ENCODE results near the gene INHBE.

Gene INHBE

DNA sequence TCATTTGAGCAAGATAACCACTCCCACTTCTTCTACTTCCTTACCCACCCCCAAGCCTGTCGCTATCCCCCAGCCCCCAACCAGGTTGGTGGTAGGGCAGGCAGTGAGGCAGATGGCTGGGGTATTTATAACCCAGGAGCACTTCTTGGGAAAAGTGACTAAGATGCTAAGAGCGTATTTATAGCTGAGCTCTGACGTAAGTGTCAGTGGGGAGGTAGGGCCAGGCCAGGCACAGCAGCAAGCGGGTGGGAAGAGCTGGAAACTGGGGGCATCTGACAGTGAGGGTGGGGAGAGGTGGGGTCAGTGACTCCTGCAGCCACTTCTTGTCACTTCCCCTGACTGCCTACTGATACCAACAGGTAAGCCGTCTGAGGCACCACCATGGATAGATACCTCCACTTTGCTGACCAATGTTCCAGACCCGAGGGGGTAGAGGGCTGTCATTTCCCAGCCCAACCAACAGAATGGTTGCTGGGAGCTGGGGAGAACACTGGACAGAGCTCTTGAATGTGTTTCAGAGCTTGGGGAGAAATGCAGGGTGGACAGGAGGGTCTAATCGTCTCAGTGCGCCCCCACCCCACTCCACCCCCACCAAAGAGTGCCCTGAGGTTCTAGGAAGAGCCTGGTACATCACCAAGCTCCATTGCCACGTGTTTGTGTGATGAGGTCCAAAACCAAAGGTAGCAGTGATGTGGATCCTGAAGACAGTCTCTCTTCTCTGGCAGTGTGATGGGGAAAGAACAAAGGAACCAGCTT, 2.7 kb upstream of the INHBE start:
- peak overlapping the region; percentile 45 for H3K4me3 Mint-ChIP-seq
- peaks cover 27% of the 10 kb centered on the region for H3K4me1 Mint-ChIP-seq

DNA sequence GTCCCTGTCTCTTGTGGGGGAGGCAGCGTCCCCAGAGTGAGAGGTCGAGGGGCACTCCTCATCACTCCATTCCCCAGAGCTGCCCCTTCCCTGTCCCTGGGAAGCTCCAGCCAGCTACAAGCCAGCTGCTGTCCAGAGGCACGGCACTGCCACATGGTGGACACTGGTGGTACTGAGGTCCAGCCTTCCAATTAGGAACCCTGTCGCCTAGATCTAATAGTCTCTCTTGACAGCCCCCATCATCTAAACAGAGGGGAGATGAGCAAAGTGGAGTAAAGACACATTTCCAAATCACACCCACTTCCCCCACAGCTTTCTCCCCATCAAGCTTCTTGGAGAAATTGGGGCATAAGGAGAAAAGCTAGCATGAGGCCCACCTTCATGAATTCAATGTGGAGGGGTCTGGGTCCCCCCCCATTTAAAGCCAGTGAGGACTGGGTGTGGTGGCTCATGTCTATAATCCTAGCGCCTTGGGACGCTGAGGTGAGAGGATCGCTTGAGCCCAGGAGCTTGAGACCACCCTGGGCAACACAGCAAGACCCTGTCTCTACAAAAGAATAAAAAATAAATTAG, 2.1 kb upstream of the INHBE start:
- Mint-ChIP-seq H3K9me3 (no peaks in the 10 kb centered on the region), H3K27ac (peak overlapping the region; percentile 72), H3K4me3 (peak overlapping the region; percentile 45), H3K36me3 (no peaks in the 10 kb centered on the region), H3K4me1 (peaks cover 27% of the 10 kb centered on the region)
- ATAC-seq (peak; percentile 60), DNase-seq (ENCODE audit: low spot score in 2 of 2) (peak; percentile 54 to 82)

More for the DNA sequence above, 2.7 kb upstream of the INHBE start:
- Mint-ChIP-seq H3K9me3 (no peaks in the 10 kb centered on the region), H3K36me3 (no peaks in the 10 kb centered on the region), H3K27ac (peak overlapping the region; percentile 72)
- ATAC-seq (peak; percentile 56), DNase-seq (ENCODE audit: low spot score in 2 of 2) (no peak)

DNA sequence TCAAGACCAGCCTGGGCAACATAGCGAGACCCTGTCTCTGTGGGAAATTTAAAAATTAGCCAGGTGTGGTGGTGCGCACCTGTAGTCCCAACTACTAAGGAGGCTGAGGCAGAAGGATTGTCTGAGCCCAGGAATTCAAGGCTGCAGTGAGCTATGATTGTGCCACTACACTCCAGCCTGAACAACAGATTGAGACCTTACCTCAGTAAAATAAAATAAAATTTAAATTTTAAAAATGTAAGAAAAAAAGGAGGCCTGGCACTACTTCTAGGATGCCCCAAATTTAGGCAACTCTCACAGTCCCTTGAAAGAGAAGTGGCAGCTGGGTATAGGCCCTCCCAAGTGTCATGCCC, 918 bp upstream of the INHBE start:
- ATAC-seq (no peak), DNase-seq (ENCODE audit: low spot score in 2 of 2) (no peak)
- H3K27ac Mint-ChIP-seq = no peak overlapping the region
- H3K4me1 Mint-ChIP-seq = peaks cover 34% of the 10 kb centered on the region
- H3K9me3 Mint-ChIP-seq = no peaks in the 10 kb centered on the region
- H3K4me3 Mint-ChIP-seq = no peak overlapping the region
- no peaks in the 10 kb centered on the region for H3K36me3 Mint-ChIP-seq

DNA sequence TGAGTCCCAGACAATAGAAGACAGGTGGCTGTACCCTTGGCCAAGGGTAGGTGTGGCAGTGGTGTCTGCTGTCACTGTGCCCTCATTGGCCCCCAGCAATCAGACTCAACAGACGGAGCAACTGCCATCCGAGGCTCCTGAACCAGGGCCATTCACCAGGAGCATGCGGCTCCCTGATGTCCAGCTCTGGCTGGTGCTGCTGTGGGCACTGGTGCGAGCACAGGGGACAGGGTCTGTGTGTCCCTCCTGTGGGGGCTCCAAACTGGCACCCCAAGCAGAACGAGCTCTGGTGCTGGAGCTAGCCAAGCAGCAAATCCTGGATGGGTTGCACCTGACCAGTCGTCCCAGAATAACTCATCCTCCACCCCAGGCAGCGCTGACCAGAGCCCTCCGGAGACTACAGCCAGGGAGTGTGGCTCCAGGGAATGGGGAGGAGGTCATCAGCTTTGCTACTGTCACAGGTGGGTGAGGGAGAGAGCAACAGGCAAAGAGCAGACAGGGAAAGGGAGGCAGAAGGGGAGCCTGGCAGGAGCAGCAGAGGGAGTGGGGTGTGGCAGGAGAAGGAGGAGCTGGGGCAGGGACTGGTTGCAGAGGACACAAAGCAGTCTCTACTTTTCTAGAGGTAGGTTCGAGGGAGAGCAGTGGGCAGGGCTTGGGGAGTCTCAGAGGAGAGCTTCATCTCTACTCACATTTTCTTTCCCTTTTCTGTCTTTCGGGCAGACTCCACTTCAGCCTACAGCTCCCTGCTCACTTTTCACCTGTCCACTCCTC, 452 bp downstream of the INHBE start:
- peaks cover 46% of the 10 kb centered on the region for H3K4me1 Mint-ChIP-seq
- H3K36me3 Mint-ChIP-seq = no peaks in the 10 kb centered on the region
- no peaks in the 10 kb centered on the region for H3K9me3 Mint-ChIP-seq
- DNase-seq (ENCODE audit: low spot score in 2 of 2) (no peak), ATAC-seq (no peak)
- peak overlapping the region; percentile 79 for H3K27ac Mint-ChIP-seq
- peak overlapping the region; percentile 60 for H3K4me3 Mint-ChIP-seq

DNA sequence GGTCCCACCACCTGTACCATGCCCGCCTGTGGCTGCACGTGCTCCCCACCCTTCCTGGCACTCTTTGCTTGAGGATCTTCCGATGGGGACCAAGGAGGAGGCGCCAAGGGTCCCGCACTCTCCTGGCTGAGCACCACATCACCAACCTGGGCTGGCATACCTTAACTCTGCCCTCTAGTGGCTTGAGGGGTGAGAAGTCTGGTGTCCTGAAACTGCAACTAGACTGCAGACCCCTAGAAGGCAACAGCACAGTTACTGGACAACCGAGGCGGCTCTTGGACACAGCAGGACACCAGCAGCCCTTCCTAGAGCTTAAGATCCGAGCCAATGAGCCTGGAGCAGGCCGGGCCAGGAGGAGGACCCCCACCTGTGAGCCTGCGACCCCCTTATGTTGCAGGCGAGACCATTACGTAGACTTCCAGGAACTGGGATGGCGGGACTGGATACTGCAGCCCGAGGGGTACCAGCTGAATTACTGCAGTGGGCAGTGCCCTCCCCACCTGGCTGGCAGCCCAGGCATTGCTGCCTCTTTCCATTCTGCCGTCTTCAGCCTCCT, 1.1 kb downstream of the INHBE start:
- ATAC-seq (peak; percentile 47), DNase-seq (ENCODE audit: low spot score in 2 of 2) (peak in 1 of 2 donors; percentile 70)
- Mint-ChIP-seq H3K36me3 (no peaks in the 10 kb centered on the region), H3K4me1 (peaks cover 53% of the 10 kb centered on the region), H3K4me3 (peak overlapping the region; percentile 60), H3K27ac (peak overlapping the region; percentile 79), H3K9me3 (no peaks in the 10 kb centered on the region)

DNA sequence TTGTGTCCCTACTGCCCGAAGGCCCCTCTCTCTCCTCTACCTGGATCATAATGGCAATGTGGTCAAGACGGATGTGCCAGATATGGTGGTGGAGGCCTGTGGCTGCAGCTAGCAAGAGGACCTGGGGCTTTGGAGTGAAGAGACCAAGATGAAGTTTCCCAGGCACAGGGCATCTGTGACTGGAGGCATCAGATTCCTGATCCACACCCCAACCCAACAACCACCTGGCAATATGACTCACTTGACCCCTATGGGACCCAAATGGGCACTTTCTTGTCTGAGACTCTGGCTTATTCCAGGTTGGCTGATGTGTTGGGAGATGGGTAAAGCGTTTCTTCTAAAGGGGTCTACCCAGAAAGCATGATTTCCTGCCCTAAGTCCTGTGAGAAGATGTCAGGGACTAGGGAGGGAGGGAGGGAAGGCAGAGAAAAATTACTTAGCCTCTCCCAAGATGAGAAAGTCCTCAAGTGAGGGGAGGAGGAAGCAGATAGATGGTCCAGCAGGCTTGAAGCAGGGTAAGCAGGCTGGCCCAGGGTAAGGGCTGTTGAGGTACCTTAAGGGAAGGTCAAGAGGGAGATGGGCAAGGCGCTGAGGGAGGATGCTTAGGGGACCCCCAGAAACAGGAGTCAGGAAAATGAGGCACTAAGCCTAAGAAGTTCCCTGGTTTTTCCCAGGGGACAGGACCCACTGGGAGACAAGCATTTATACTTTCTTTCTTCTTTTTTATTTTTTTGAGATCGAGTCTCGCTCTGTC, 1.8 kb downstream of the INHBE start:
- Mint-ChIP-seq H3K4me3 (no peak overlapping the region), H3K9me3 (no peaks in the 10 kb centered on the region), H3K27ac (no peak overlapping the region), H3K36me3 (no peaks in the 10 kb centered on the region), H3K4me1 (peaks cover 58% of the 10 kb centered on the region)
- DNase-seq (ENCODE audit: low spot score in 2 of 2) = no peak
- ATAC-seq = no peak

DNA sequence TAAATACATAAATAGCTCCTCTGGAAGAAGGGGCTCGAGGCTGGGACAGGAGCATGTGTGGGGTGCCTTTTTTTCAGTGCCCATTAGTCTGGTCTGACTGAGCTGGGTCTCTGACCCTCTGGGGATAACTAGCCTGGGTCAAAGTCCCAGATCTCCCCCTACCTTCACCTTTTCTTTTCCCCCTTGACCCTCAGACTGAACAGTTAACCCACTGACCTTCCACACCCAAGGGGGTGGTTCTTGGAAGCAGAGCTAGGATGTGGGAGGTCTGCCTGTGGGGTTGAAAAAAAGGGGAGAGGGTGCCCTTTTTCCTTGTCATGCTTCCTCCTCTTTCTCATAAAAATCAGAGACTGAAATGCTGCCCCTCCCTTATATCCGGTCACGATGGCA, 3.6 kb downstream of the INHBE start:
- Mint-ChIP-seq H3K4me1 (peaks cover 59% of the 10 kb centered on the region), H3K9me3 (no peaks in the 10 kb centered on the region), H3K36me3 (peaks cover 11% of the 10 kb centered on the region), H3K27ac (peak overlapping the region; percentile 91), H3K4me3 (peak overlapping the region; percentile 80)
- no peak for DNase-seq (ENCODE audit: low spot score in 2 of 2)
- no peak for ATAC-seq

DNA sequence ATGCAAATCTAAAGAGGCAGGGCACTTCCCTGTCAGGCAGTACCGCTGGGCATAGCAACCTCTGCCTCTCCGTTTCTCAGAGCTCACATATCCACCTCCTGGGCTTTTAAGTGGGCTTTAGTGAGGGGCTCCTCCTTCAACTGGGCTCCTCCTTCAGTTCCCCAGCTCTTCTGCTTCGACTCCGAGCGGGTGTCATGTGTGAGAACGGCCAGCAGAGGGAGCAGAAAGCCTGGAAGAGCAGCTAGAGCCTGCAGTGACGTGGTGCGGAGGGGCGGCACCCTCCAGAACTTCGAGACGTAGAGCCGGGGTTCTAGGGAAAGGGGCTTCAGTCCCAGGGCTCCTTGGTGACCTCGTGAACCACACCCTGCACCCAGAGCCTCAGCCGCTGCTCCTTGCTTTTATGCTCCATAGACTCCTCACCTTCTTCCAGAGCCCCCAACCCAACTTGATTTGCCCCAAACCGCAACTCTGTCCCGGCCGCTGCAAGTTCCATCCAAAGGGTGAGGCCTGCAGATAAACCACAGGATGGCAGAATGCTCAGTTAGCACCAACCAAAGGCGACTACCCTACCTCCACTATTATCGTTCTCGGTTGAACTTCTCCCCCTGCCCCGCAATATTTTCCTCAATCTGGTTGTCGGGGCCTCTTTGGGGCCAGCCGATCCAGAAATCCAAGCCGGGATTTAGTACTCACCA, 4.1 kb downstream of the INHBE start:
- Mint-ChIP-seq H3K4me3 (peak overlapping the region; percentile 80), H3K4me1 (peaks cover 64% of the 10 kb centered on the region), H3K36me3 (peaks cover 11% of the 10 kb centered on the region), H3K27ac (peak overlapping the region; percentile 91), H3K9me3 (no peaks in the 10 kb centered on the region)
- ATAC-seq = peak; percentile 82
- peak; percentile 93 to 97 for DNase-seq (ENCODE audit: low spot score in 2 of 2)

DNA sequence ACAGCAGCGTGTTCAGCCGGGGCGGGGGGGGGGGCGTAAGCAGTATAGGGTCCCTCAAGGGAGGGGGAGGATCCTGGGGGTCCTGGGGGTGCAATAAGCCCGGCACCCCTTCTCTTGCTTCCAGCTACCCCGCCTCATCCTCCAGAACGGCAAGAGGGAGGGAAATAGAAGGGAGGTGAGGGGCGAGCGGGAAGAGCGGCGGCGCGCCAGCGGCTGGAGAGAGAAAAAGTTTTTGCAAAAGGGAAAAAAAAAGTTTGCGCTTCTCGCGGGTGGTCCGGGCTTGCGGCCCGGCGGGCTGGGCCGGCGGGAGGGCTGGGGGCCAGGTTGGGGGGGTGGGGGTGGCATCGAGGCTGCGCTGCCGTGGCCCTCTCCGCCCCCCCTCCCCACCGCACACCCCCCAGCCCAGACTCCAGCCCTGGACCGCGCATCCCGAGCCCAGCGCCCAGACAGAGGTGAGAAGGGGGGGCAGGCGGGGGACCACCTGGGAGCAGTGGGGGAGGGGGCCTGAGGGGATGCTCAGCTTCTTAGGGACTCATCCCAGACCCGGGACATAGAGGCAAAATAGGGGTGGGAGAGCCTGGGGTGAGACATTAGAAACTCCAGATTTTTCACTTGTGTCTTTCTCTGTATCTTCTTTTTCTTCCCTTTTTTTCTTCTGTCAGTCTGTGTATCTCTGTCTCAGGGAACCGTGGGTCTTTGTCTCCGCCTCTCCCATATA, 4.8 kb downstream of the INHBE start, which contains the start of gene GLI1:
Gene GLI1, plus strand, starts transcription at position 36 of the 718 bp plus-strand sequence. CDS start 3,907 bp downstream, outside the sequence.
- peak within 1 kb of the TSS; percentile 80 for H3K4me3 Mint-ChIP-seq
- H3K4me1 Mint-ChIP-seq = peaks cover 70% of the 10 kb centered on the region
- DNase-seq (ENCODE audit: low spot score in 2 of 2) = no peak
- peak within 1 kb of the TSS; percentile 91 for H3K27ac Mint-ChIP-seq
- H3K9me3 Mint-ChIP-seq = no peaks in the 10 kb centered on the region
- ATAC-seq = no peak
- peaks cover 17% of the 10 kb centered on the region for H3K36me3 Mint-ChIP-seq

DNA sequence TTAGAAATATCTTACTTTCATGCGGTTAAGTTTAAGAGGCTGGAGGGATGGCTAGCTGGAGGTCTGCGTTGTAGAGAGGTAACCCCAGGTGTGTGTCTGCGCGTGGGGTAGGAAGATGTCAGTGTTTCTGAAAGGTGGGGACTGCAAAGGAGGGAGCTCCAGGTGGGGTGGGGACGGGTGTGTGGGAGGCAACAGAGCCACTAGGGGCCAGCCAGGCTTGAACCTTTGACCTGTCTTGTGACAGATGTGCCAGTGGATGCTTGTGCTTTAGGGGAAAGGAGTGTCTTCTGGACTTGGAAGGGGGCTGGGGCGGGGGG, 5.3 kb downstream of the INHBE start:
- Mint-ChIP-seq H3K4me3 (peak overlapping the region; percentile 80), H3K27ac (no peak overlapping the region), H3K36me3 (peaks cover 20% of the 10 kb centered on the region), H3K9me3 (no peaks in the 10 kb centered on the region), H3K4me1 (peaks cover 71% of the 10 kb centered on the region)
- DNase-seq (ENCODE audit: low spot score in 2 of 2) (no peak), ATAC-seq (no peak)

DNA sequence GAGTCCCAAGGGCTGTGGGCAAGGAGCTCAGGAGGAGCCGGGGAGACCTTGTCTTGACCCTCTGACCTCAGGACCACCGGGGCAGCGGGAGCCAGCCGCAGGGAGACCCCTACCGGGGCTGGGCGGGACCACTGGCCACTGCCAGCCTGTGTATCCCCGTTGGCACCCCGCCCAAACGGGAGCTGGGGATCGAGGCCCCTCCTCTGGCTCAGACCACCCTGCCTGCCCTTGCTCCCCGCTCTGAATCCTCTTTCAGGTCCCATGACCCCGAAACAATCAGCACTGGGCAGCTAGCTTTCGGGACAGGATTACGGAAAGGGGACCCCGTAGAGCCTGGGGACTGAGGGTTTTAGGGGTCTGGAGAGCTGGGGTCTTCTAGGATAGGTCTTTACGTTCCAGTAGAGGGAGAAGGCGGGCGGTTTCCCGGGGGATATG, 5.8 kb downstream of the INHBE start:
- no peak for DNase-seq (ENCODE audit: low spot score in 2 of 2)
- Mint-ChIP-seq H3K9me3 (no peaks in the 10 kb centered on the region), H3K4me1 (peaks cover 67% of the 10 kb centered on the region), H3K27ac (peak overlapping the region; percentile 73), H3K36me3 (peaks cover 22% of the 10 kb centered on the region), H3K4me3 (peak overlapping the region; percentile 80)
- no peak for ATAC-seq

DNA sequence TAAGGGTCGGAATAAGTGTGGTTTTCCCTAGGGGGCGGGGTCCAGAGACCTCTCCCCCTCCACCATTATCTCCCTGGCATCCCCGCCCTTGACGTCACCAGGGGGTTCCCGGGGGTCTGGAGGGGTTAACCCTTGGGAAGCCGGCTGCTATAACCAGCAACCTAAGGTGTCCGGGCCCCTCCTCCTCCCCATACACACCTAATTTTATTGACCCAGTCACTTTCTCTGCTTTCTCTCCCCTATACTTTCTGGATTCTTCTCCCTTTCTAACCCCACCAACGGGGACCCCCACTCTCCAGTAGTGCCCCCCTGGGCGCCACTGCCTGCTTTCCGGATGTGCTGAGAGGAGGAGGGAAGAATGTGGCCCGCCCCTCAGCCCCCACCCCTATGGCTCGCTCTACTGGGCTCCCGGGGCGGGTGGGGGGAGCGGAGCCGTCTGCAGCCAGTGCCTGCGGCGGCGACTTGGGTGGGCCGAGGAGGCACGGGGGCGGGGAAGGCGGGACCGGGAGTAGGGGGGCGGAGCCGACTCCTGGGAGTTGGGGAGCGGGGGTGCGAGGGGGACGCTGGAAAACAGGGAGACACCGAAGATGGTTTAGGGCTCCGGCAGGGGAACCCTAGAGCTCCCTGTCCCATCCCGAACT, 6.3 kb downstream of the INHBE start:
- Mint-ChIP-seq H3K4me1 (peaks cover 61% of the 10 kb centered on the region), H3K4me3 (peak overlapping the region; percentile 80)

DNA sequence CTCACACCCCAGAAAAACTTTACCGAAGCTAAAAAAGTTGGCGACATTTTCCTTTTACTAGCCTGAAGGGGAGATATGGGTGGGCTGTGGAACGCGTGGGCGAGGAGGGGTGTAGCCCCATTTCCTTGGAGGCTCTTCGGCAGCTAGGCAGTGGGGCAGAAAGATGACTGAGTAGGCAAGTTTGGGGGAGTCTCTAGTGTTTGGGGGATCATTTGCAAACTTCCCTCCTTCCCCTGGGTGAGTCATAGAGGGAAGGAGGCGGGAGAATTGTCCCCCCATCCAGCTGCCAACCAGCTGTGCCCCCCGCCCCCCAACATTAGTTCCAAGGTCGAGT, 6.8 kb downstream of the INHBE start:
- peak in 1 of 2 donors; percentile 61 for DNase-seq (ENCODE audit: low spot score in 2 of 2)
- peak overlapping the region; percentile 80 for H3K4me3 Mint-ChIP-seq
- H3K27ac Mint-ChIP-seq = peak overlapping the region; percentile 73
- ATAC-seq = no peak
- H3K36me3 Mint-ChIP-seq = peaks cover 25% of the 10 kb centered on the region
- H3K4me1 Mint-ChIP-seq = peaks cover 59% of the 10 kb centered on the region
- H3K9me3 Mint-ChIP-seq = no peaks in the 10 kb centered on the region

More for the DNA sequence above, 6.3 kb downstream of the INHBE start:
- ATAC-seq (no peak), DNase-seq (ENCODE audit: low spot score in 2 of 2) (peak in 1 of 2 donors; percentile 65)
- H3K9me3 Mint-ChIP-seq = no peaks in the 10 kb centered on the region
- H3K36me3 Mint-ChIP-seq = peaks cover 25% of the 10 kb centered on the region
- H3K27ac Mint-ChIP-seq = peak overlapping the region; percentile 73
